Aorta (tissue), 5 donors: ENCODE results near the gene MTUS2. TPM values are rescaled to one million over a fixed set of nuclear protein-coding genes. Genes with fewer than 3 reads are reported as not detected.

Experiments used
- ATAC-seq: fragments of 200-7000 bp; cut with Tn5 transposase; one replicate; pipeline ENCODE4 v1.9.1; 2022; ENCODE audit warnings: moderate library complexity; ENCODE audit not compliant: low FRiP score
- DNase-seq, 2 donors: peaks; one replicate each; pipeline ENCODE4 v3.0.0-alpha.2; 2020
- H3K27ac ChIP-seq, 2 donors: one replicate each; pipeline ENCODE4 v1.5.1; 2013; ENCODE audit warnings: low read length in 2 of 2, mild to moderate bottlenecking in 2 of 2, moderate library complexity in 2 of 2, control low read depth in 1 of 2, inconsistent platforms in 1 of 2, low read depth in 1 of 2
- H3K27me3 ChIP-seq, 2 donors: one replicate each; pipeline ENCODE4 v1.6.1; 2013; ENCODE audit warnings: control low read depth in 1 of 2, low read length in 1 of 2, mild to moderate bottlenecking in 1 of 2, moderate library complexity in 1 of 2; ENCODE audit not compliant: insufficient read depth in 2 of 2, control insufficient read depth in 1 of 2
- H3K36me3 ChIP-seq, 2 donors: one replicate each; pipeline ENCODE4 v1.6.1; 2013; ENCODE audit warnings: control low read depth in 1 of 2, low read length in 1 of 2, mild to moderate bottlenecking in 1 of 2; ENCODE audit not compliant: insufficient read depth in 2 of 2, control insufficient read depth in 1 of 2
- H3K4me1 ChIP-seq, 2 donors: one replicate each; pipeline ENCODE4 v1.6.1; 2013; ENCODE audit warnings: low read length in 2 of 2, control low read depth in 1 of 2, mild to moderate bottlenecking in 1 of 2, moderate library complexity in 1 of 2; ENCODE audit not compliant: insufficient read depth in 2 of 2, control insufficient read depth in 1 of 2
- H3K4me3 ChIP-seq, 2 donors: one replicate each; pipeline ENCODE4 v1.5.1; 2013; ENCODE audit warnings: low read length in 2 of 2, control low read depth in 1 of 2, mild to moderate bottlenecking in 1 of 2
- H3K9me3 ChIP-seq: one replicate; pipeline ENCODE4 v1.6.1; 2013; ENCODE audit warnings: mild to moderate bottlenecking, low read length; ENCODE audit not compliant: control insufficient read depth
- whole genome bisulfite sequencing, 2 donors: extraction: QIAGEN DNeasy Blood & Tissue Kit; methylation state at CpG; one replicate each; pipeline ENCODE4 v1.1.7; 2013; 5-methylcytosine and 5-hydroxymethylcytosine counted together
- intact Hi-C, 2 donors: fragments of 100-400 bp; cut with DNase I; formaldehyde crosslinking; loops; one replicate each; pipeline versions ENCODE4 v1.14.2 to v1.15.0; 2022
- polyA plus RNA-seq, 2 donors: library from polyadenylated mRNA; stranded (reverse); fragments of 200-250 nt; gene quantifications; one replicate each; pipeline ENCODE4 v1.2.3, GENCODE V29; 2013
- total RNA-seq, 2 donors: library from RNA; stranded (reverse); fragmentation: NEBNext Ultra II Directional; extraction: Animal tissue kit (Norgen Biotek cat#: 25700); gene quantifications; one replicate each; pipeline ENCODE4 v1.2.1, GENCODE V29; 2021
- donor health status: healthy with polysubstance abuse.
- donor health status: Bipolar disorder and iron deficiency.
- donor health status: DM: no; HTN: no; CAD: no.
- donor health status: DM: no; HTN: no; CAD: no.
- donor health status: DM: yes; HTN: yes; CAD: no.

MTUS2 gene
- total and polyA plus RNA-seq, 4 donors: 3.5 to 12.1 (median 8.6) TPM

- DNase-seq (no peak), ATAC-seq (no peak)
- 50 to 62% methylated on average over 7 of the region's 7 CpGs for WGBS, 2 donors
- intact Hi-C loops: no loop called here
- Histone ChIP-seq H3K9me3 (no peaks in the 10 kb centered on the region), H3K27me3 (no peaks in the 10 kb centered on the region), H3K4me3 (no peak overlapping the region), H3K27ac (no peak overlapping the region), H3K36me3 (no peaks in the 10 kb centered on the region), H3K4me1 (no peaks in the 10 kb centered on the region)
These were observed 727.0 kb downstream of the MTUS2 start for GRCh38 chr13:29547153-29547552.

GRCh38 chr13:29548722-29549121 is 728.6 kb downstream of the MTUS2 start:
- Histone ChIP-seq H3K4me3 (no peak overlapping the region), H3K27ac (no peak overlapping the region), H3K36me3 (no peaks in the 10 kb centered on the region), H3K9me3 (no peaks in the 10 kb centered on the region), H3K4me1 (no peaks in the 10 kb centered on the region), H3K27me3 (no peaks in the 10 kb centered on the region)
- intact Hi-C loops: no loop called here
- WGBS, 2 donors: 69 to 78% methylated on average over 7 of the region's 7 CpGs
- DNase-seq (no peak), ATAC-seq (no peak)

- DNase-seq (no peak), ATAC-seq (no peak)
- intact Hi-C loops: no loop called here
- Histone ChIP-seq H3K36me3 (no peaks in the 10 kb centered on the region), H3K4me3 (no peak overlapping the region), H3K27ac (no peak overlapping the region), H3K27me3 (no peaks in the 10 kb centered on the region), H3K4me1 (no peaks in the 10 kb centered on the region), H3K9me3 (no peaks in the 10 kb centered on the region)
- 95 to 98% methylated on average over 5 of the region's 5 CpGs for WGBS, 2 donors
These were observed 730.4 kb downstream of the MTUS2 start for GRCh38 chr13:29550430-29550988.

- Histone ChIP-seq H3K27me3 (no peaks in the 10 kb centered on the region), H3K4me1 (no peaks in the 10 kb centered on the region), H3K36me3 (no peaks in the 10 kb centered on the region), H3K27ac (no peak overlapping the region), H3K9me3 (no peaks in the 10 kb centered on the region), H3K4me3 (no peak overlapping the region)
- DNase-seq: no peak
- ATAC-seq: no peak
- intact Hi-C loops: no loop called here
- WGBS, 2 donors: 96 to 97% methylated on average over 6 of the region's 6 CpGs
These were observed 731.1 kb downstream of the MTUS2 start for GRCh38 chr13:29551214-29551613.

Other genes with a start within 250 kb of the MTUS2 start
- gene POMP, start 161.2 kb upstream of the MTUS2 start, total RNA-seq: 10 to 100 TPM; 46.7 to 52.9 TPM
- 100 to 1,000 TPM in 1 of 2 donors, 10 to 100 TPM in 1; 75.8 to 110 TPM for gene POMP, start 161.2 kb upstream of the MTUS2 start, polyA plus RNA-seq
- 10 to 100 TPM in 1 of 2 donors, 1 to 10 TPM in 1; 6.7 to 15.1 TPM for gene SLC46A3, start 101.4 kb upstream of the MTUS2 start, total RNA-seq
- gene SLC46A3, start 101.4 kb upstream of the MTUS2 start, polyA plus RNA-seq: 1 to 10 TPM; 7.6 to 9.3 TPM